Measurements from ENCODE around the gene FANCI. TPM values are rescaled to one million over a fixed set of nuclear protein-coding genes. Genes with fewer than 3 reads are reported as not detected.

Gene FANCI
- total RNA-seq, 4 donors from 2014 or later = 7.2 to 24.5 (median 9.4) TPM

- 0% methylated on average over 7 of the region's 85 CpGs for WGBS
- Histone ChIP-seq H3K27me3 (no peaks in the 10 kb centered on the region), H3K4me1 (peaks cover 53% of the 10 kb centered on the region)
These were observed 90.9 kb downstream of the FANCI start, which contains the start of gene POLG for GRCh38 chr15:89334510-89335297. TSS of gene POLG (minus strand) at chr15:89334824. CDS start at chr15:89333754, 1,070 bp downstream.

GRCh38 chr15:89335298-89336041, 91.7 kb downstream of the FANCI start:
- Histone ChIP-seq H3K27ac (peak overlapping the region; percentile 39), H3K36me3 (peaks cover 27% of the 10 kb centered on the region), H3K27me3 (no peaks in the 10 kb centered on the region), H3K9me3 (no peaks in the 10 kb centered on the region), H3K4me1 (peaks cover 45% of the 10 kb centered on the region), H3K4me3 (peak overlapping the region; percentile 88)
- DNase-seq (ENCODE audit: low spot score in 2 of 2) = peak in 1 of 2 donors; percentile 76
- TF ChIP-seq POLR2A (IDR thresholded peaks at IDR 0.05) (no peak), POLR2AphosphoS5 (IDR thresholded peaks at IDR 0.05) (no peak), CTCF (IDR thresholded peaks at IDR 0.05) (no peak), EP300 (IDR thresholded peaks at IDR 0.05) (no peak)
- WGBS = 11% methylated on average over 40 of the region's 40 CpGs

More at GRCh38 chr15:89334510-89335297, 90.9 kb downstream of the FANCI start, which contains the start of gene POLG:
- H3K9me3 ChIP-seq = no peaks in the 10 kb centered on the region
- peak; percentile 99 for DNase-seq (ENCODE audit: low spot score in 2 of 2)
- H3K36me3 ChIP-seq = peaks cover 35% of the 10 kb centered on the region
- H3K27ac ChIP-seq = peak within 1 kb of the TSS; percentile 95
- peak within 1 kb of the TSS; percentile 88 for H3K4me3 ChIP-seq
- TF ChIP-seq POLR2AphosphoS5 (IDR thresholded peaks at IDR 0.05) (peak; percentile 39 to 98 (median 98)), POLR2A (IDR thresholded peaks at IDR 0.05) (peak; percentile 61 to 89), EP300 (IDR thresholded peaks at IDR 0.05) (no peak), CTCF (IDR thresholded peaks at IDR 0.05) (no peak)

- Histone ChIP-seq H3K27ac (no peak overlapping the region), H3K9me3 (no peaks in the 10 kb centered on the region), H3K27me3 (peaks cover 3% of the 10 kb centered on the region), H3K4me1 (peaks cover 20% of the 10 kb centered on the region), H3K36me3 (peaks cover 6% of the 10 kb centered on the region), H3K4me3 (no peak overlapping the region)
- TF ChIP-seq POLR2AphosphoS5 (IDR thresholded peaks at IDR 0.05) (no peak), POLR2A (IDR thresholded peaks at IDR 0.05) (no peak), CTCF (IDR thresholded peaks at IDR 0.05) (no peak), EP300 (IDR thresholded peaks at IDR 0.05) (no peak)
- peak in 1 of 2 donors; percentile 15 for DNase-seq (ENCODE audit: low spot score in 2 of 2)
- 80% methylated on average over 5 of the region's 6 CpGs for WGBS
These were observed 94.3 kb downstream of the FANCI start for GRCh38 chr15:89338036-89338435.

- Histone ChIP-seq H3K36me3 (no peaks in the 10 kb centered on the region), H3K27me3 (peaks cover 8% of the 10 kb centered on the region), H3K27ac (no peak overlapping the region), H3K9me3 (no peaks in the 10 kb centered on the region), H3K4me3 (no peak overlapping the region), H3K4me1 (peaks cover 3% of the 10 kb centered on the region)
- 74% methylated on average over 7 of the region's 7 CpGs for WGBS
- no peak for TF ChIP-seq POLR2A (IDR thresholded peaks at IDR 0.05)
- no peak for TF ChIP-seq POLR2AphosphoS5 (IDR thresholded peaks at IDR 0.05)
- no peak for TF ChIP-seq EP300 (IDR thresholded peaks at IDR 0.05)
- TF ChIP-seq CTCF (IDR thresholded peaks at IDR 0.05) = no peak
- no peak for DNase-seq (ENCODE audit: low spot score in 2 of 2)
These were observed 96.8 kb downstream of the FANCI start for GRCh38 chr15:89340573-89340972.
